ENCODE measurements around the gene TMEM156.

- TF ChIP-seq, protein P1, sequence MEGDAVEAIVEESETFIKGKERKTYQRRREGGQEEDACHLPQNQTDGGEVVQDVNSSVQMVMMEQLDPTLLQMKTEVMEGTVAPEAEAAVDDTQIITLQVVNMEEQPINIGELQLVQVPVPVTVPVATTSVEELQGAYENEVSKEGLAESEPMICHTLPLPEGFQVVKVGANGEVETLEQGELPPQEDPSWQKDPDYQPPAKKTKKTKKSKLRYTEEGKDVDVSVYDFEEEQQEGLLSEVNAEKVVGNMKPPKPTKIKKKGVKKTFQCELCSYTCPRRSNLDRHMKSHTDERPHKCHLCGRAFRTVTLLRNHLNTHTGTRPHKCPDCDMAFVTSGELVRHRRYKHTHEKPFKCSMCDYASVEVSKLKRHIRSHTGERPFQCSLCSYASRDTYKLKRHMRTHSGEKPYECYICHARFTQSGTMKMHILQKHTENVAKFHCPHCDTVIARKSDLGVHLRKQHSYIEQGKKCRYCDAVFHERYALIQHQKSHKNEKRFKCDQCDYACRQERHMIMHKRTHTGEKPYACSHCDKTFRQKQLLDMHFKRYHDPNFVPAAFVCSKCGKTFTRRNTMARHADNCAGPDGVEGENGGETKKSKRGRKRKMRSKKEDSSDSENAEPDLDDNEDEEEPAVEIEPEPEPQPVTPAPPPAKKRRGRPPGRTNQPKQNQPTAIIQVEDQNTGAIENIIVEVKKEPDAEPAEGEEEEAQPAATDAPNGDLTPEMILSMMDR (conservative IDR thresholded peaks at IDR 0.05; ENCODE audit: low read depth in 2 of 2) = no peak
- no peak for TF ChIP-seq POLR2AphosphoS5 (IDR thresholded peaks at IDR 0.05; ENCODE audit: low read depth)
Observed at GRCh38 chr4:38950734-38951133, 81.5 kb downstream of the TMEM156 start.
